ENCODE measurements around the gene CHCHD10. TPM values are rescaled to one million over a fixed set of nuclear protein-coding genes. Genes with fewer than 3 reads are reported as not detected.
A peak's percentile ranks its signal among the peaks of the same experiment; 100 is the strongest.

CHCHD10 gene
- total and polyA plus RNA-seq, 4 donors: 13.4 to 784 (median 139) TPM

DNA sequence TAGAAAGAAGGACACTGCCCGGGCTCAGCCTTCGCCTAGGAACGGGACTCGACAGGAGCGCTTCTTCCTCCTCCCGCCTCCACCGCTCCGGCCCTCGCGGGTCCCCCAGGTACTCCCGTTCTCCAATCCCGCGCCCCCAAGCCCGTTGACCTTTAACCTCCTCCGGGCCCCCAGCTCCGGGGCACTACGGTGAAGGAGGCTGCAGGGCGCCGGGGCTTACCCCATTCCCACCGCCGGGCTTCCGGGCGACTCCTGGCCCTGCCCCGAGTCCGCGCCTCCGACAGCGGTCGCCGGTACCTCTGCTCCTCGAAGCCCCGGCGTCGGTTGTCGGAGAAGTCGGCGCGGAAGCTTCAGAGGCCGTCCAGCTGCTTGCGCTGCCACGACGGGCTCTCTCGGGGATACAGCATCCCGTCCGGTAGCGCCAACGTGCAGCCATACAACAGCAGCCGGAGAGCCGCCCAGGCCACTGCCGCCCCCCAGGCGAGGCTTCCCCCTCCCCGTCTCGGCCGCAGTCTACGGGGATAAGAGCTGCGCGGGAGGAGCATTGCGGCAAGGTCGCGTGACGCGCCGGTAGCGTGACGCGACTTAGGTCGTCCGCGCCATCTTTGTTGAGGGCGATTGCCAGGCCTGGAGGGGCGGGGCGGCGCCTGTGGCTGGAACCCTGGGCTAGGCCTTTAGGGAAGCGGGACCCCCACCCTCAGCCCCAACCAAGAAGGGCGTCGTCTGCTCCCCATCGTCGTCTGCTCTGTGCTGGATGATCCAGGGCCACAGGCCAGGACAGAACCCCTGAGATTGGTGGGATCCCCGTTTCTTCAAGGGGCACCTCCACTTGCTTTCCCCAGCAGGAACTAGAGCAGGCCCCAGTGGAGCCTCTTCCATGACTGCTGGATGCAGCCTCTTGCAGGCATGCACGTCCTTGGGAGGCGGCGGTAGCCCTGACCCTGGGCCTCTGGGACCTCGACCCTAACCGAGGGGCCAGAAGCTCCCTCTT is 50.7 kb downstream of the CHCHD10 start:
- peak overlapping the region in 1 of 2 donors; percentile 1 for H3K9ac ChIP-seq (ENCODE audit: low read depth in 1 of 2, low read length in 2 of 2)
- TF ChIP-seq, protein P1, sequence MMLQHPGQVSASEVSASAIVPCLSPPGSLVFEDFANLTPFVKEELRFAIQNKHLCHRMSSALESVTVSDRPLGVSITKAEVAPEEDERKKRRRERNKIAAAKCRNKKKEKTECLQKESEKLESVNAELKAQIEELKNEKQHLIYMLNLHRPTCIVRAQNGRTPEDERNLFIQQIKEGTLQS (IDR thresholded peaks at IDR 0.05): no peak
- TF ChIP-seq YY1 (IDR thresholded peaks at IDR 0.05) (peak; percentile 100), SP1 (IDR thresholded peaks at IDR 0.05) (peak; percentile 22), RAD21 (IDR thresholded peaks at IDR 0.05) (peak in 1 of 2 donors; percentile 27)
- H3K4me1 ChIP-seq (ENCODE audit: control insufficient read depth in 4 of 4, insufficient read depth in 4 of 4, low read length in 3 of 4): peaks cover 0 to 7% (median 3%) of the 10 kb centered on the region in 4 donors

More for the DNA sequence above, 50.7 kb downstream of the CHCHD10 start:
- 7% methylated on average over 84 of the region's 84 CpGs for WGBS
- Histone ChIP-seq H3K9me3 (ENCODE audit: control insufficient read depth in 4 of 4, low read length in 3 of 4) (no peaks in the 10 kb centered on the region), H3K36me3 (ENCODE audit: control insufficient read depth in 4 of 4, insufficient read depth in 3 of 4, low read depth in 1 of 4, low read length in 3 of 4) (peaks cover 2 to 6% (median 3%) of the 10 kb centered on the region in 4 donors), H3K27me3 (ENCODE audit: control insufficient read depth in 4 of 4, insufficient read depth in 4 of 4, low read length in 3 of 4) (no peaks in the 10 kb centered on the region), H3K4me3 (ENCODE audit: low read depth in 1 of 3, low read length in 3 of 3) (peak overlapping the region; percentile 62 to 88 (median 73)), H3K27ac (ENCODE audit: low read depth in 1 of 2, low read length in 2 of 2) (peak overlapping the region; percentile 8 to 60)
- peak; percentile 88 for DNase-seq (ENCODE audit: low spot score)

Other genes with a start within 250 kb of the CHCHD10 start
- gene IGLL1, start 187.7 kb downstream of the CHCHD10 start, total RNA-seq: 10 to 100 TPM in 1 of 2 donors, not detected in 1; 17.4 TPM
- not detected for gene IGLL1, start 187.7 kb downstream of the CHCHD10 start, polyA plus RNA-seq
- under 1 TPM; 0.08 to 0.33 TPM for gene DRICH1, start 135.7 kb downstream of the CHCHD10 start, total RNA-seq
- gene DRICH1, start 135.7 kb downstream of the CHCHD10 start, polyA plus RNA-seq: not detected
- gene RGL4, start 77.0 kb downstream of the CHCHD10 start, total RNA-seq: 1 to 10 TPM in 1 of 2 donors, under 1 TPM in 1; 0.75 to 6.2 TPM
- gene RGL4, start 77.0 kb downstream of the CHCHD10 start, polyA plus RNA-seq: under 1 TPM; 0.25 to 0.37 TPM
- gene ZNF70, start 16.9 kb downstream of the CHCHD10 start, total RNA-seq: 1 to 10 TPM; 1.2 to 1.9 TPM
- gene ZNF70, start 16.9 kb downstream of the CHCHD10 start, polyA plus RNA-seq: under 1 TPM; 0.14 to 0.20 TPM
- gene VPREB3, start 13.5 kb downstream of the CHCHD10 start, total RNA-seq: 1 to 10 TPM in 1 of 2 donors, not detected in 1; 3.2 TPM
- 1 to 10 TPM in 1 of 2 donors, under 1 TPM in 1; 0.69 to 1.8 TPM for gene VPREB3, start 13.5 kb downstream of the CHCHD10 start, polyA plus RNA-seq
- gene C22orf15, start 5.0 kb downstream of the CHCHD10 start, total RNA-seq: under 1 TPM; 0.14 to 0.17 TPM
- gene C22orf15, start 5.0 kb downstream of the CHCHD10 start, polyA plus RNA-seq: under 1 TPM; 0.03 to 0.10 TPM
- gene MMP11, start 4.9 kb upstream of the CHCHD10 start, total RNA-seq: 10 to 100 TPM in 1 of 2 donors, under 1 TPM in 1; 0.33 to 33.7 TPM
- gene MMP11, start 4.9 kb upstream of the CHCHD10 start, polyA plus RNA-seq: under 1 TPM; 0.33 to 0.89 TPM
- gene SMARCB1, start 19.0 kb upstream of the CHCHD10 start, total RNA-seq: 10 to 100 TPM; 15.1 to 19.4 TPM
- gene SMARCB1, start 19.0 kb upstream of the CHCHD10 start, polyA plus RNA-seq: 10 to 100 TPM; 18.8 to 22.5 TPM
- 1 to 10 TPM; 1.0 to 4.5 TPM for gene DERL3, start 71.0 kb upstream of the CHCHD10 start, total RNA-seq
- gene DERL3, start 71.0 kb upstream of the CHCHD10 start, polyA plus RNA-seq: 1 to 10 TPM; 3.3 to 9.3 TPM
- gene SLC2A11, start 89.9 kb upstream of the CHCHD10 start, total RNA-seq: 1 to 10 TPM; 5.0 to 9.0 TPM
- gene SLC2A11, start 89.9 kb upstream of the CHCHD10 start, polyA plus RNA-seq: 1 to 10 TPM; 3.4 to 3.5 TPM
- gene MIF, start 126.4 kb upstream of the CHCHD10 start, total RNA-seq: 100 to 1,000 TPM; 108 to 207 TPM
- gene MIF, start 126.4 kb upstream of the CHCHD10 start, polyA plus RNA-seq: 1,000 to 10,000 TPM in 1 of 2 donors, 100 to 1,000 TPM in 1; 399 to 1,047 TPM
- 10 to 100 TPM in 1 of 2 donors, 1 to 10 TPM in 1; 8.0 to 12.7 TPM for gene GSTT2B, start 193.2 kb upstream of the CHCHD10 start, total RNA-seq
- 10 to 100 TPM in 1 of 2 donors, 1 to 10 TPM in 1; 9.9 to 16.8 TPM for gene GSTT2B, start 193.2 kb upstream of the CHCHD10 start, polyA plus RNA-seq
- 1 to 10 TPM; 6.3 to 9.5 TPM for gene DDTL, start 198.9 kb upstream of the CHCHD10 start, total RNA-seq
- 10 to 100 TPM in 1 of 2 donors, 1 to 10 TPM in 1; 7.0 to 18.7 TPM for gene DDTL, start 198.9 kb upstream of the CHCHD10 start, polyA plus RNA-seq
- 100 to 1,000 TPM; 352 to 460 TPM for gene DDT, start 206.5 kb upstream of the CHCHD10 start, total RNA-seq
- gene DDT, start 206.5 kb upstream of the CHCHD10 start, polyA plus RNA-seq: 1,000 to 10,000 TPM; 1,143 to 1,291 TPM
- gene GSTT2, start 212.2 kb upstream of the CHCHD10 start, total RNA-seq: under 1 TPM; 0.19 to 0.92 TPM
- gene GSTT2, start 212.2 kb upstream of the CHCHD10 start, polyA plus RNA-seq: 1 to 10 TPM in 1 of 2 donors, under 1 TPM in 1; 0.37 to 1.2 TPM
- not detected for gene GSTT4, start 237.5 kb upstream of the CHCHD10 start, total RNA-seq
- not detected for gene GSTT4, start 237.5 kb upstream of the CHCHD10 start, polyA plus RNA-seq
- gene CABIN1, start 243.3 kb upstream of the CHCHD10 start, total RNA-seq: 10 to 100 TPM; 15.4 to 27.8 TPM
- gene CABIN1, start 243.3 kb upstream of the CHCHD10 start, polyA plus RNA-seq: 1 to 10 TPM; 6.8 to 9.3 TPM